HG03354 (cell line): Measurements from ENCODE around the gene KLHL33.
"Not testable (repeated sequence)": the region's sequence is repeated elsewhere in the genome, so short reads cannot be mapped to it uniquely, and the experiment has no call there.

Experiments used
- ATAC-seq: cut with Tn5 transposase; IDR thresholded peaks from one replicate; pipeline ENCODE4 v1.9.1; 2021; ENCODE audit warnings: mild to moderate bottlenecking; ENCODE audit not compliant: unreplicated experiment, poor library complexity, severe bottlenecking

Gene KLHL33

DNA sequence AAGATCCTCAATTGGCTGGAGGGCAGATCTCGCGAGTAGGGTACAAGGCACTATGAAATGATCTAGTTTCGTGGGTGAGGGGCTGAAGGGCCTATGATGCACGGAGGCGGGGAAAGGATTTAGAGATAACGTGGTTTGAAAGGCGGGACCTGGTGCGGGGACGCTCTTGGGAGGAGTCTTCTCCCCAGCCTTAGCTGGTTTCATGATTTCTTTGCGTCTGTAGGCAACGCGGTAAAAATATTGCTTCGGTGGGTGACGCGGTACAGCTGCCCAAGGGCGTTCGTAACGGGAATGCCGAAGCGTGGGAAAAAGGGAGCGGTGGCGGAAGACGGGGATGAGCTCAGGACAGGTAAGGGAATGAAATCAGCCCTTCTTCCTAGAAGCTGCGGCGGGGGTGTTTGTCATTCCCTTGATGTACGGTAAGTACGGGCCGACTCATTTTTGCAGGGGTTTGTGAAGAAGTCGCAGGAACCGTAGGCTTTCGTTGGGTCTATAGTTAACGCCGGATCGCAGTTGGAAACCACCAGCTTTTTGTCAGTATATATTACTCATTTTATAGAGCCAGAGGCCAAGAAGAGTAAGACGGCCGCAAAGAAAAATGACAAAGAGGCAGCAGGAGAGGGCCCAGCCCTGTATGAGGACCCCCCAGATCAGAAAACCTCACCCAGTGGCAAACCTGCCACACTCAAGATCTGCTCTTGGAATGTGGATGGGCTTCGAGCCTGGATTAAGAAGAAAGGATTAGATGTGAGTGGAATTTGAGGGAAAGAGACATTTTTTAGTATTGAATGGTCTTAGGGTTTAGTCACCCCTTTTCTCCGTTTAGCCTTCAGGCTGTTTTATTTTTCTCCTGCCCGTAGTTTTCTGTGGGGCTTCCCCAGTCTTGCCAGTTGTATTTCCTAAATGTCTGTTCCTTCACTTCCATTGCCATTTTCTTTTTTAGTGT is 19.7 kb upstream of the KLHL33 start:
- ATAC-seq, result peak; percentile 64

DNA sequence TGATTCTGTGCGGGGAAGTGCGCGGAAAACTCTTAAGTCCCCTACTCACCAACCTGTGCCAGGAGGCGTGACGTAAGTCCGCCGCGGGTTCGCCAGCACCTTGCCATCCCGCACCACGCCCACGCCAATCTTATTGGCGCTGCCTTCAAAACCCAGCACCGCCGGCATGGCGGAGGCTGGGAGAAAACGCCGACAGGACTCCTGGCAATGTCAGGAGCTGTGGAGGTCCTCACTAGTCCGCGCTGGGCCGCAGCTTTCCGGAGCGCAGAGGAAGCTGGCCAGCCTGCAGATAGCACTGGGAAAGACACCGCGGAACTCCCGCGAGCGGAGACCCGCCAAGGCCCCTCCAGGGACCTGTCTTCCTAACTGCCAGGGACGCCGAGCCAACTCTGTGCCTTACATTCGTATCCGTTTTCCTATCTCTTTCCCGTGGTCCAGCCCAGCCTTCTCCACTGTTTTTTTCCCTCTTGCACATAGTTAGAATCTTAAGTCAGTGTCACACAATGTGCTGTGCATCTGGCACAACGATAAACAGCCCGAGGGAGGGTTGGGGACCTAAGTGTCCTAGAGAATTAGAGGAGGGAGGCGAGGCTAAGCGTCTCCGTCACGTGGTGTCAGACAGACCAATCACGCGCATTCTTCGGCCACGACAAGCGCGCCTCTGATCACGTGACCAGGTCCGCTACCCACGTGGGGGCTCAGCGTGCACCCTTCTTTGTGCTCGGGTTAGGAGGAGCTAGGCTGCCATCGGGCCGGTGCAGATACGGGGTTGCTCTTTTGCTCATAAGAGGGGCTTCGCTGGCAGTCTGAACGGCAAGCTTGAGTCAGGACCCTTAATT is 18.8 kb upstream of the KLHL33 start, which contains the start of the genes APEX1 and OSGEP:
Gene APEX1 (plus strand): TSS at position 711 of the 839 bp plus-strand sequence. CDS start 420 bp downstream, outside the sequence.
Gene OSGEP (minus strand): TSS at position 297 of the 839 bp plus-strand sequence. CDS start 129 bp downstream, at position 168.
- ATAC-seq, result peak; percentile 89

DNA sequence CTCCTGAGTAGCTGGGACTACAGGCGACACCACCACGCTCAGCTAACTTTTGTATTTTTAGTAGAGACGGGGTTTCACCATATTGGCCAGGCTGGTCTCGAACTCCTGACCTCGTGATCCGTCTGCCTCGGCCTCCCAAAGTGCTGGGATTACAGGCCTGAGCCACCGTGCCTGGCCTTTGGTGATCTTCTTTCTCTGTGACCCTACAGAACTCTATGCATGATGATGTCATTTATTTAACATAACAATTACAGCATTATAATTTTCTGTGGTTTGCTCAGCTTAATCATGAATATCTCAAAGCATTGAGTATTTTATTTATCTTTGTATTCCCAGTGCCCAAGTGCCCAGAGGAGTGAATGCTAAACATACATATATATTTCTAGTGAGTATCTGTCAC is 16.9 kb upstream of the KLHL33 start:
- not testable (repeated sequence) for ATAC-seq

DNA sequence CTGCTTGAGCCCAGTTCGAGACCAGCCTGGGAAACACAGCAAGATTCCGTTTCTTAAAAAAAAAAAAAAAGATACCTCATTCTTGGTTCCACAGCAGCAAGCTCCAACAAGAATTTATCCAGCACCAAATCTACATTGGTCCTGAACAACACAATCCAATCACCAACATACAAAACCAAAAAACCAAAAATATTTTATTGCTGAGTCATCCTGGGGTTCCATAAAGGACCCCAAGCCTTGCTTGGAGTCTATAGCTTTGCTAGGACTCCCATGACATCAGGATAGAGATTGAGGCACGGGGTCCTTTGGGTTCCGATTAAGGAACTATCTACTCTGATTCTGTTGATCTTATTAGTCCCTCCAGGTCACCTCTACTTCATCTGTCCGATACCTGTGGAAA is 10.9 kb upstream of the KLHL33 start:
- no peak for ATAC-seq

DNA sequence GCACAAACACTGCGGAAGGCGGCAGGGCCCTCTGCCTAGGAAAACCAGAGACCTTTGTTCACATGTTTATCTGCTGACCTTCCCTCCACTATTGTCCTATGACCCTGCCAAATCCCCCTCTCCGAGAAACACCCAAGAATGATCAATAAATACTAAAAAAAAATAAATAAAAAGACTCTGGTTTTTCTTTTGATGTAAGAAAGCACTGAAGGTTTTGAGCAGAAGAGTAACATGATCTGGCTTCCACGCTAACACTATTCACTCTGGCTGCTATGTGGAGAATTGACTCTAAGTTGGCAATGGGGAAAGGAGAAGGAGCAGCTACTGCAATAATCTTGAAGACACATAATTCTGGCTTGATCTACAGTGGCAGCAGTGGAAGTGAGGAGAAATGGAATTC is 7.7 kb upstream of the KLHL33 start:
- not testable (repeated sequence) for ATAC-seq

DNA sequence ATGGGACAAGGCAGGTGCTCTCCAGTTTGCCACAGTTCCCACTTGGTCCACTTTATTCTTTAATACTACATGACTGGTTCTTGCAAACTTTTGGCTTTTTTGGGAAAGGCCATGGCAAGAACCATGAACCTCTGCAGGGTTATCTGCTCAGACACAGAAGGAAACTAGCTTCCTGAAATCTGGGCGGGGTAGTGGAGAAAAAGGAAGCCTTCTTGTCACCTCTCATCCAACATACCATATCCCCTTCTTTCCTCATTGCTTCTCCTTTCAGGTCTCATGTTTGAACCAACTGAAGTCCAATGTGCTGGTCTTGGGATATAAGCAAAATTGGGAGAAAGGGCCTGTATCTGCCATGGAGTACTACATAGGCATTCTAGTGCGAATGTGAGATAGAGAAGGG is 5.5 kb upstream of the KLHL33 start:
- no peak for ATAC-seq

DNA sequence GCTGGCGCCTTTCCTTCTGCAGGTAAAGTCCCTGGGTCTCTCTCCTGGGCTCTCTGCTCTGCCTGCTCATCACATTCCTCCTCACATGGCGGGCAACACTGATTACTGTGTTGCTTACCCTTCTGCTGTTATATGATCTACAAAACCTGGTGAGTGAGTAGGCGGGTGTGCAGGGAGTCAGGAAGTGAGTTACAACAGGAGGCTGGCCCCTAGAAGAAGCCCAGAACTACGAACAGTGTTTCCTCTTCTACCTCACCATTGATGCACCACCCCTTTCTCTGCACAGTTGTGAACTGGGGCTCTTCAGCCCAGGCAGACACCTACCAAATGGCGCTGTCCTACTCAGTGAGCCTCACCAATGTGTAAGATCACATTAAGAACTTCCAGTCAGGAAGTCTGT is 4.9 kb upstream of the KLHL33 start:
- no peak for ATAC-seq

DNA sequence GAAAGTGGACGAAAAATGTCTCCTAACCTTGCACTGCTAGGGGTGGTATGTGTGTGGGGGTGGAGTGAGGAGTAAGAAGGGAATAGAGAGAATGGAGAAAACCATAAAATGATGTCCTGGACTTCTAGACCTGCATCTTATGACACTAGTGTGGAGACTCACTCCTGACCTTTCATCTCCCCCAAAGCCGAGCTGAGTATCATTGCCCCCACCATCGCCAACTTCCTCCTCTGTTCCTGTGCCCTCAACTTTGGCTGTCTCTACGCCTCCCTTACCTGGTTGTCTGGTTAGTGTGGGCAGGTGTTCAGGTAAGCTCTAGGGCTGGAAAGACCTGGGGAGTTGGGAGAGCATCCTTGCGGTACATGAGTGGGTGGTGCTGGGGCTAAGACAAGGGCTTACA is 4.5 kb upstream of the KLHL33 start:
- ATAC-seq, result no peak

DNA sequence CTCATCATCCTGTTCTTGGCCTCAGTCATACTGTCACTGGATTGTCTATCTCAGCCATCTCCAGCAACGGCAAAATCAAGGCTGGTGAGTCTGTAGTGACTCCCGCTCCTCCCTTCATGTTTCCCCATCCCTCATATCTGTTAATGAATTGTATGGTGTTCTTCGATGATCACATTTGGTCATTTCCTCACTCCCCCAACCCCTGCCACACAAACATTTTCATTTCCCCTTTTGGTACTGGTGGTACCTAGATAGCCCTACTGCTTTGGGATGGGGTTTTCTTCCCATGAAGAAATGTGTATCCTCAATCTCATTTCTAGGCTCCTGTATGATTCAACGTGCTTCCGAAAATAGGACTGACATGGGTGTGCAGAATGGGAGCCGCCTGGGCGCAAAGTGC is 2.7 kb upstream of the KLHL33 start:
- ATAC-seq, result peak; percentile 60

DNA sequence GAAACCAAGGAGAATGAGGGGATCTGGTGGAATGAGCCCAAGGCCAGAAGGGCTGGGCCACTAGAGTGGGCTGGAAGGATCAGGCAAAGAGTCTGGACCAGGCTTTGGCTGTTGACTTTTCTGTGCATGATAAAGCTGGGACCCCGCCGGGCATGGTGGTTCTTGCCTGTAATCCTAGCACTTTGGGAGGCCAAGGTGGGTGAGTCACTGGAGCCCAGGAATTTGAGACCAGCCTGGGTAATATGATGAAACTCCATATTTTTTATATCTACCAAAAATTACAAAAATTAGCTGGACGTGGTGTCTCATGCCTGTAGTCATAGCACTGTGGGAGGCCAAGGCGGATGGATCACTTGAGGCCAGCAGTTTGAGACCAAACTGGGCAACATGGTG is 393 bp upstream of the KLHL33 start:
- ATAC-seq, result no peak

DNA sequence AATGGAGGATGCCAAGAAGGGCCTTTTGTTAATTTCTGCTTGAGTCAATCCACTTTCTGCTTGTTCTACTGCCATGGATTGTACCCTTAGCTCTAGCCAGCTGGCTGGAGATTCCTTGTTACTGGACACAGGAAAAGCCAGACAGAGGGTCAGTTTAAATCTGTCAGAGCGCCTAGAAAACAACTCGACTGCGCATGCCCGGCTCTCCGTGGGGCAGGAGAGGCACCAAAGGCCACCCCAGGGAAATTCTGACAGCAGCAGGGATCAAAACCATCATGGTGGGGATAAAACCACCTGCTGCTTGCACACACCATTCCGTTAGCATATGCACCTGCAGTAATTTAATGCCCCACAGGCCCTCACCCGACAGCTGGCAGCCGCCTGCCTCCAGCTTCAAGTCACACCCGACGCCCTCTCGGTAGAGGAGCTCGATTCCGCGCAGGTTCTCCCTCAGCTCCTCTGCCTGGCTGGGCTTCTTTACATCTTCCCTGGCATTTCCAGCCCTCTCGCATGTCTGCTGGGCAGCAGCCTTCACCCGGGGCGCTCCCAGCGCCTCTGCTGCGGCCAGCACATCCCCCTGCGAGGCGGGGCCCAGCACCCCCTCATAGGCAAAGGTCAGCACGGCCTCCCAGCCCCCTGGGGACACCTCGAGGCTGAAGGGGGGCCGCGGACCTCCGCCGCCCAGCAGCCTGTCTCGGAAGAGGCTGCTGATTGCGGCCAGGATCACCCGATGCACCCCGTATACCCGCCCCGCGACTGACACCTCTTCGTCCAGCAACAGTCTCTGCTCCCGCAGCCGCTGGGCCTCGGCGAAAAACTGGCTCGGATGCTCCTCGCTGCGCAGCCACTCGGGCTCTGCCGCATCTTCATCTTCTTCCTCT is 1.0 kb downstream of the KLHL33 start:
- ATAC-seq, result no peak

DNA sequence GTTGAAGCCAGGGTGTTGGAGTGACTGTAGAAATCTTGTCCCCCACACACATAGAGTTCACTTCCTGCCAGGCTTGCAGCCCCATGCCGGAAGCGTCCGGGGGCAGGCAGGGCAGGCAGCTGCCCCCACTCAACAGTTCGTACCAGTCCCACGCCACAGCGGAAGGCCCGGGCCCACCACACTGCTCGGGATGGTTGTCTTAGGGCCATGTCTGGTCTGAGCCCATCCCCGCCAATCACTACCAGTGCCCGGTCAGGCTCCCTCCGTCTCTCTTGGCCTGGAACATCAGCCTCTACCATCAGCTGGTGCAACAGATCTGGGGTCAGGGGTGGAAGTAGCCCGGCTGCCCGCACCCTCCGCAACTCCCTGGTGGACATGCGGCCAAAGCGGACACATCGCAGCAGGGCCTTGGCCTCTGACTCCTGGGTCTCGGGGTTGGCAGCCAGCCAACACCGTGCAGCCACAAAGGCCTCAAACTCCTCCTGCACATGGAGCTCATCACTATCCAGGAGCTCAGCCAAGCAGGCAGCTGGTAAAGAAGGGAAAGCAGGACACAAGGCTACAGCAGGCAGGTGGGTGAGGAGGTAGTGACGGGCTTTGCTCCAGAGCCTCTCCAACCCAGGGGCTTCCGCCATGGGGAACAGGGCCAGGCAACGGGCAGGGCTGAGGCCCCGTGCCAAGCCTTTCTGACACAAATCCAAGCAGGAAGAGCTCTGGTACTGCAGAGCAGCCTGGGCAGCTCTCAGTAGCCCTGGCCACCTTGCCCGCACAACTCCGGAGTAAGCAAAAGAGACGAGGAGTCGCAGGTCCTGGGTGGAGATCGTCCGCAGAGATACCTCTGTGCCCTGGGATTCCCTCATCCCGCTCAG is 5.9 kb downstream of the KLHL33 start:
- ATAC-seq, result no peak

DNA sequence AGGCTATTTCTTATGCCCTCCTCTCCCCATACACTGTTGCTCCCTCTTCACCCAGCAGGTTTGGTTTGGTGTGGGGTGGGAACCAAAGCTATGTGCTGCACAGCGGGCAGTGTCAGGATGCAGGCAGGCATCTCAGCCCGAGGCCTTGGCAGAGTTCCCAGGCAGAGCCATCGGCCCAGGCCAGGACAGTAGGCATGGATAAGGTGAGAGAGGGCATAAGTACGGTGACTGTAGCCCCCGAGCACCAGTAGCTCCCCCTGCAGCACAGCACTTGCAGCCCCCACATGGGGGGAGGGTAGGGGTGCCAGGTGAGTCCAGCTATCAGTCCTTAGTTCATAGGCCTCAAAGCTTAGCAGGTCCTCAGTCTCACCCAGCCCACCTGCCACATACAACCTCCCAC is 7.2 kb downstream of the KLHL33 start:
- no peak for ATAC-seq

DNA sequence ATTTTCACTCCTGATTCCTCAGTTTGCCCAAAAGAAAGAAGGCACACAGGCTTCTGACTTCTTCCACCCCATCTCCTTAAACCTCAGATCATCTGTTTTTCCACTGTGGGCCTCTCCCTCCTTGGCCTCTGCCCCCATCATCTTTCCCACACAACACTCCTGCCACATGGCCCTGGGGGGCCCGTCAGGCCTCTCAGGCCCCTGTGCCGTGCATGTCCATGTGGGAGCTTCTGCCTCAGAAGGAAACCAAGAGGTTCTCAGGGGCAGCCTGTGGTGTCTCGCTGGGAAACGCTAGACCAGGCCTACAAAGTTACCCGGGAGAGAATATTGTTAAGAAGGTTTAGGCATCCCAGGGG is 8.0 kb downstream of the KLHL33 start:
- ATAC-seq, result peak; percentile 37

DNA sequence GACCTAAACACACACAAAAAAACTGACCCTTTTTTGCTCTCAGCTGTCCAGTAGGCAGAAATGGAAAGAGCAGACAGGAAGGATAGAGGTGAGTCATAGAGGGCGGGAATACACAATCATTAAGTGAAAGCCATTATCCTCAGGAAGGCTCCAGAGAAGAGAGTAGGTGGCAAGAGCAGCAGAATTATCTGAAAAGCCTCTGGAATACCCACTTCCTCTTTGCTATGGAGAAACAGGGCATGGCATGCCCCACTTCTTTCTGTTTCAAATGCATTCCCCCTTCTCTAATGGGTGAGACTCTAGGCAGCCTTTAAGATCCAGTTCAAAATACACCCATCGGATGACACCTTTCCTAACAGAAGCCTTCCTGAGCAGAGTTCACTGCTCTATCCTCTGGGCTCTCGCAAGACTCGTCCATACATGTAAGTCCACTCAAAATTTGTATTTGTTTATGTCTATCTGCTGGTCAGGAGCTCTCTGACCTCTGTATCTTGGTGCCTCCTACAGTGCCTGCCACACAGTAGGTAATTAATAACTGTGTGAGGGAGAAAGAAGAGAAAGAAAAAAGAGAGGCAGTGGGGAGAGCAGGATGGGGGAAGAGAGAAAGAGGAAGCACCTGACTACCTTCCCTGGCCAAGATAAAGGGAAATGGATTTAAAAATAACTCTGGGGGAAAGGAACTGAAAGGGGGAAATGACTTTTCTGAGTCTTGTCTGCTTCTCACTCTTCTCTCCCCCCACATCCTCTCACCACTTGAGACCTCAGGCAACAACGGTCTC is 8.5 kb downstream of the KLHL33 start:
- peak; percentile 81 for ATAC-seq

DNA sequence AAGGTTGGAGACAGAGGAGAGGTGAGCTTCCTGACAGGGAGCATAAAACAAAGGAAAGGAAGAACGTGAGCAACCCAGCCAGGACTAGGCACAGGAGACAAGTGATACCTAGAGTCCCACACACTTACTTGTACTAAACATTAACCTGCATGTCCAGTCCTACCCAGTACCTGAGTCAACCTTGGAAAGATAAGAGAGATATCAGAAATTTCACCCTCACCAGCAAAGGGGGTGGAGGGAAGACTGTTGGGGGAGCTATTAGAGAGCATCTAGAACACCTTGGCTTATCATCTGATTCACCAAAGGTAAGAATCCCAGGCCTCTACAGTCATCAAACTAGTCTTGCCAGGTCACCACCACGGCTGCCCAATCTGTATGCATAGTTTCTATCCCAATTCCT is 11.1 kb downstream of the KLHL33 start:
- no peak for ATAC-seq

DNA sequence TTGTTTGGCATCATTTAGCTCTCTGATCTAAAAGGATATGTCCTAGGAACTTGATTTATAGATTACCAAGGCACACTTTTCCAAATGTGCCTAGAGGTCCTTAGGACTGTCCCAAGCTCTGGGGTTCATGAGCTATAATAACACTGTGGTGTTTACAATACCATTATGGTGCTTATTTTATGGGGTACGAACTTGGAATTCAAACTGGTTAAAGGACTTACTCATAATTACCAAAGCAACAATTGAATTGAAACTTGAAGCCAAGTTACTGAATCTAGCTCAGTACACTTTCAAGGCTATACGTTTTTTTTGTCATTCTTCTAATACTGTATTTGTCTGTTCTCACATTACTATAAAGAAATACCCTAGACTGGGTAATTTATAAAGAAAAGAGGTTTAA is 13.1 kb downstream of the KLHL33 start:
- ATAC-seq, result no peak

DNA sequence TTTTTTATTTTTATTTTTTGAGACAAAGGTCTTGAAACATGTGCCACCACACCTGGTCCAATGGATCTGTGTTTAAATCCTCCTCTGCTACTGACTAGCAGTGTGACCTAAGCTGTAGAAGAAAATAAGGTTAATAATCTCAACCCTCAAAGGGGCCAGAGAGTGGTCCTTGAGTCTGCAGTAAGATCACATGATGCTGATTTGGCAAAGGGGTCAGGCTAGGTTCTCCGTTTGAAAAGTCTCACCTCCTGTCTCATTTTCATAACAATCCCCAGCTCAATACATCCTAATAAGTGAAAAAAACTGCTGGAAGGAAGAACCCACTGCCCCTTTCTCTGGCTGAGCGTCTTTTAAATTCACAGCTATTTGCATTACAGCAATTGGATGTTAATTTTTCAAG is 14.7 kb downstream of the KLHL33 start:
- ATAC-seq, result no peak
